Smooth muscle cell (in vitro differentiated cells): ENCODE measurements around the gene GCSH. TPM values are rescaled to one million over a fixed set of nuclear protein-coding genes. Genes with fewer than 3 reads are reported as not detected.

ENCODE experiments used
- DNase-seq: peaks from one replicate; lab custom pipeline; 2025; ENCODE audit not compliant: unreplicated experiment; lab: John Stamatoyannopoulos, UW
- H2AFZ ChIP-seq: fragments of 200-600 bp; sonication (generic); 2 replicates; pipeline ENCODE4 v1.6.0; 2016; ENCODE audit warnings: antibody characterized with exemption, low read depth, mild to moderate bottlenecking
- H3F3A ChIP-seq: fragments of 200-600 bp; sonication (generic); 2 replicates; pipeline ENCODE4 v1.6.0; 2017; ENCODE audit warnings: antibody characterized with exemption, low read depth
- H3K27ac ChIP-seq: fragments of 200-600 bp; sonication (generic); 2 replicates; pipeline ENCODE4 v1.5.1; 2016; ENCODE audit warnings: low read depth, mild to moderate bottlenecking
- H3K27me3 ChIP-seq: fragments of 200-600 bp; sonication (generic); 2 replicates; pipeline ENCODE4 v1.6.1; 2016; ENCODE audit warnings: low read depth, mild to moderate bottlenecking
- H3K36me3 ChIP-seq: fragments of 200-600 bp; sonication (generic); 2 replicates; pipeline ENCODE4 v1.5.1; 2016; ENCODE audit warnings: low read depth
- H3K4me1 ChIP-seq: fragments of 200-600 bp; sonication (generic); 2 replicates; pipeline ENCODE4 v1.5.1; 2016; ENCODE audit warnings: low read depth
- H3K4me2 ChIP-seq: fragments of 200-600 bp; sonication (generic); 2 replicates; pipeline ENCODE4 v1.6.0; 2016; ENCODE audit warnings: mild to moderate bottlenecking
- H3K4me3 ChIP-seq: fragments of 200-600 bp; sonication (generic); 2 replicates; pipeline ENCODE4 v1.5.1; 2016; ENCODE audit warnings: mild to moderate bottlenecking
- H3K79me2 ChIP-seq: fragments of 200-600 bp; sonication (generic); 2 replicates; pipeline ENCODE4 v1.6.0; 2016; ENCODE audit warnings: low read depth, mild to moderate bottlenecking
- H3K9ac ChIP-seq: fragments of 200-600 bp; sonication (generic); 2 replicates; pipeline ENCODE4 v1.6.0; 2016; ENCODE audit warnings: low read depth
- H3K9me3 ChIP-seq: fragments of 200-600 bp; sonication (generic); replicated peaks from 2 replicates; pipeline ENCODE4 v1.5.1; 2016; ENCODE audit warnings: low read depth
- H4K20me1 ChIP-seq: fragments of 200-600 bp; sonication (generic); 2 replicates; pipeline ENCODE4 v1.6.0; 2016; ENCODE audit warnings: low read depth
- WGBS: methylation state at CpG from one replicate; pipeline ENCODE4 v1.1.7; 2016; ENCODE audit warnings: low lambda C conversion rate; 5-methylcytosine and 5-hydroxymethylcytosine counted together
- polyA plus RNA-seq: library from polyadenylated mRNA; unstranded; fragments of >200 nt; fragmentation: Nextera tagmentation; extraction: Ambion mirVana; gene quantifications from 2 replicates; pipeline ENCODE4 v1.2.1, GENCODE V29; 2016
- small RNA-seq: library from RNA; depleted of rRNA; stranded (forward); fragments of <200 nt; gene quantifications from one replicate; pipeline ENCODE3, GENCODE V24; 2014
- total RNA-seq: library from RNA; depleted of rRNA; stranded (reverse); fragments of >200 nt; gene quantifications from 2 replicates; pipeline ENCODE4 v1.2.3, GENCODE V29; 2014
- TF ChIP-seq, protein P1 (sequence below): fragments of 200-600 bp; sonication (generic); IDR thresholded peaks from 2 replicates; pipeline ENCODE4 v1.5.1; 2017; ENCODE audit warnings: borderline replicate concordance, mild to moderate bottlenecking, antibody characterized with exemption; ENCODE audit not compliant: insufficient read depth, poor library complexity, severe bottlenecking

GCSH gene
- total and polyA plus RNA-seq, 2 experiments from 2014 or later: 42.4 to 48.1 TPM

DNA sequence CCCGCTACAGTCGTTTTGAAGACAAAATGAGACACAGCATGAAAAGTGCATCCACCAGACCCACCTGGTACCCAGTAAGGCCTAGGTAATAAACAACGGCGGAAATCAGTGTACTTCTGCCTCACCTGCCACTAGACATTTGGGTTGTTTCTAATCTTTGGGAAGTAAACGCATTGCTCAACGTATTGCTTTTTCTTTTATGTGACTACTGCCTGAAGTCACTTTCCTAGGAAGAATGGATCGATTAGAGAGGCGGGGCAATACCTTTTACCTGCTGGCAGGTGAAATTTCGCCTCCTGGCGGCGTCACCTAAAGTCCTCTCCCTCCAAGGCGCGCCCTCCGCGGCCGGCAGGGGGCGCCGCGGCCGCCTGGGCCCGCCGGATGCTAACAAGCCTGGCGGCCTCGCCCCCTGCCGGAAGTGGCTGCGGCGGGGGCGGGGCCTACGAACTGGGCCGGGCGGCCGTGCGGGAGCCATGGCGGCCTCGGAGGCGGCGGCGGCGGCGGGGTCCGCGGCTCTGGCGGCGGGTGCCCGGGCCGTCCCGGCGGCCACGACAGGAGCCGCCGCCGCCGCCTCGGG, 60.7 kb downstream of the GCSH start, which contains the start of gene ATMIN:
Gene ATMIN, plus strand, starts transcription at position 445 of the 577 bp plus-strand sequence. Its CDS starts 29 bp downstream, at position 474.
- Histone ChIP-seq H3K9ac (peak within 1 kb of the TSS; percentile 81), H2AFZ (peak within 1 kb of the TSS; percentile 85), H4K20me1 (peaks cover 35% of the 10 kb centered on the region), H3K4me1 (peaks cover 10% of the 10 kb centered on the region), H3K4me2 (peak within 1 kb of the TSS; percentile 87), H3K79me2 (peaks cover 35% of the 10 kb centered on the region), H3K27ac (peak within 1 kb of the TSS; percentile 1), H3K9me3 (no peaks in the 10 kb centered on the region), H3K4me3 (peak within 1 kb of the TSS; percentile 92), H3F3A (no peaks in the 10 kb centered on the region), H3K27me3 (no peaks in the 10 kb centered on the region), H3K36me3 (no peaks in the 10 kb centered on the region)
- 9% methylated on average over 40 of the region's 54 CpGs for WGBS
- peak; percentile 49 for DNase-seq
- TF ChIP-seq, protein P1, sequence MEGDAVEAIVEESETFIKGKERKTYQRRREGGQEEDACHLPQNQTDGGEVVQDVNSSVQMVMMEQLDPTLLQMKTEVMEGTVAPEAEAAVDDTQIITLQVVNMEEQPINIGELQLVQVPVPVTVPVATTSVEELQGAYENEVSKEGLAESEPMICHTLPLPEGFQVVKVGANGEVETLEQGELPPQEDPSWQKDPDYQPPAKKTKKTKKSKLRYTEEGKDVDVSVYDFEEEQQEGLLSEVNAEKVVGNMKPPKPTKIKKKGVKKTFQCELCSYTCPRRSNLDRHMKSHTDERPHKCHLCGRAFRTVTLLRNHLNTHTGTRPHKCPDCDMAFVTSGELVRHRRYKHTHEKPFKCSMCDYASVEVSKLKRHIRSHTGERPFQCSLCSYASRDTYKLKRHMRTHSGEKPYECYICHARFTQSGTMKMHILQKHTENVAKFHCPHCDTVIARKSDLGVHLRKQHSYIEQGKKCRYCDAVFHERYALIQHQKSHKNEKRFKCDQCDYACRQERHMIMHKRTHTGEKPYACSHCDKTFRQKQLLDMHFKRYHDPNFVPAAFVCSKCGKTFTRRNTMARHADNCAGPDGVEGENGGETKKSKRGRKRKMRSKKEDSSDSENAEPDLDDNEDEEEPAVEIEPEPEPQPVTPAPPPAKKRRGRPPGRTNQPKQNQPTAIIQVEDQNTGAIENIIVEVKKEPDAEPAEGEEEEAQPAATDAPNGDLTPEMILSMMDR: peak; percentile 98

Small RNAs within 50 kb of the gene (small RNA-seq; reads per million reads assigned to genes)
- gene AC092718.3 (not detected), gene RNU6-1191P (not detected)

Other genes starting within 250 kb of the GCSH start
- 53.2 and 56.6 TPM in 2 replicates for gene CMC2, start 89.5 kb downstream of the GCSH start, total RNA-seq
- gene CMC2, start 89.5 kb downstream of the GCSH start, polyA plus RNA-seq: 95.5 and 110 TPM in 2 replicates
- 18.8 and 24.4 TPM in 2 replicates for gene CENPN, start 89.2 kb downstream of the GCSH start, total RNA-seq
- gene CENPN, start 89.2 kb downstream of the GCSH start, polyA plus RNA-seq: 14.2 and 25.1 TPM in 2 replicates
- 35.4 and 38.3 TPM in 2 replicates for gene ATMIN, start 60.6 kb downstream of the GCSH start, total RNA-seq
- 28.7 and 29.5 TPM in 2 replicates for gene ATMIN, start 60.6 kb downstream of the GCSH start, polyA plus RNA-seq
- 0.76 and 4.5 TPM in 2 replicates for gene C16orf46, start 19.2 kb downstream of the GCSH start, total RNA-seq
- gene C16orf46, start 19.2 kb downstream of the GCSH start, polyA plus RNA-seq: 0.69 and 1.1 TPM in 2 replicates
- not detected in 2 replicates for gene BCO1, start 142.3 kb upstream of the GCSH start, total RNA-seq
- not detected in 2 replicates for gene BCO1, start 142.3 kb upstream of the GCSH start, polyA plus RNA-seq
- gene GAN, start 218.6 kb upstream of the GCSH start, total RNA-seq: 14.6 and 16.3 TPM in 2 replicates
- gene GAN, start 218.6 kb upstream of the GCSH start, polyA plus RNA-seq: 1.2 and 1.6 TPM in 2 replicates